ENCODE results near the gene TNFSF18. TPM values are rescaled to one million over a fixed set of nuclear protein-coding genes. Genes with fewer than 3 reads are reported as not detected.

Gene TNFSF18
- total RNA-seq, 1 donor from 2014 or later: not detected

GRCh38 chr1:173017792-173018191, 32.9 kb downstream of the TNFSF18 start:
- TF ChIP-seq CTCF (conservative IDR thresholded peaks at IDR 0.05; ENCODE audit: low read depth, low read length): no peak
- no peak for DNase-seq (ENCODE audit: low read depth)

GRCh38 chr1:173016419-173016818, 34.3 kb downstream of the TNFSF18 start:
- no peak overlapping the region for H3K4me3 ChIP-seq (ENCODE audit: low read depth, low read length)
- TF ChIP-seq CTCF (conservative IDR thresholded peaks at IDR 0.05; ENCODE audit: low read depth, low read length): no peak
- DNase-seq (ENCODE audit: low read depth): no peak

More at GRCh38 chr1:173017792-173018191, 32.9 kb downstream of the TNFSF18 start:
- H3K4me3 ChIP-seq (ENCODE audit: low read depth, low read length): no peak overlapping the region

GRCh38 chr1:173015629-173016028, 35.1 kb downstream of the TNFSF18 start:
- no peak for TF ChIP-seq CTCF (conservative IDR thresholded peaks at IDR 0.05; ENCODE audit: low read depth, low read length)
- no peak for DNase-seq (ENCODE audit: low read depth)
- H3K4me3 ChIP-seq (ENCODE audit: low read depth, low read length): no peak overlapping the region

GRCh38 chr1:173014160-173014559, 36.6 kb downstream of the TNFSF18 start:
- no peak for TF ChIP-seq CTCF (conservative IDR thresholded peaks at IDR 0.05; ENCODE audit: low read depth, low read length)
- DNase-seq (ENCODE audit: low read depth): no peak
- H3K4me3 ChIP-seq (ENCODE audit: low read depth, low read length): no peak overlapping the region

- TF ChIP-seq CTCF (conservative IDR thresholded peaks at IDR 0.05; ENCODE audit: low read depth, low read length): no peak
- H3K4me3 ChIP-seq (ENCODE audit: low read depth, low read length): no peak overlapping the region
- no peak for DNase-seq (ENCODE audit: low read depth)
Measured at GRCh38 chr1:173012126-173012525, 38.6 kb downstream of the TNFSF18 start.

- no peak overlapping the region for H3K4me3 ChIP-seq (ENCODE audit: low read depth, low read length)
- DNase-seq (ENCODE audit: low read depth): no peak
- TF ChIP-seq CTCF (conservative IDR thresholded peaks at IDR 0.05; ENCODE audit: low read depth, low read length): no peak
Measured at GRCh38 chr1:173009597-173009996, 41.1 kb downstream of the TNFSF18 start.

GRCh38 chr1:173005196-173005864, 45.4 kb downstream of the TNFSF18 start:
- no peak for DNase-seq (ENCODE audit: low read depth)
- peak; percentile 32 for TF ChIP-seq CTCF (conservative IDR thresholded peaks at IDR 0.05; ENCODE audit: low read depth, low read length)
- H3K4me3 ChIP-seq (ENCODE audit: low read depth, low read length): no peak overlapping the region

Data from epithelial cell of proximal tubule (primary cell).